ENCODE data around the gene OSBPL10. TPM values are rescaled to one million over a fixed set of nuclear protein-coding genes. Genes with fewer than 3 reads are reported as not detected.

The OSBPL10 gene
- total and polyA plus RNA-seq, 2 of the 8 experiments (the other 6 are each of a cell fraction or from before 2014, with no cell fraction given) = 26.2 to 86.7 TPM

GRCh38 chr3:31859245-31859644, 121.8 kb downstream of the OSBPL10 start (continued):
- TF ChIP-seq RBBP5 (IDR thresholded peaks at IDR 0.05; ENCODE audit: borderline replicate concordance, low read depth, low read length) (no peak), SP2 (IDR thresholded peaks at IDR 0.05; ENCODE audit: low read length) (no peak), KDM4A (IDR thresholded peaks at IDR 0.05; ENCODE audit: low read depth, low read length, severe bottlenecking) (no peak)
